AG04450 (cell line): ENCODE results near the gene TSPEAR. TPM values are rescaled to one million over a fixed set of nuclear protein-coding genes. Genes with fewer than 3 reads are reported as not detected.

Experiments used
- CTCF ChIA-PET: fragments of 300-600, 350-600 bp; formaldehyde crosslinking; extraction: SDS; loops from one replicate; lab custom pipeline; 2022; ENCODE audit warnings: antibody characterized with exemption, inconsistent platforms; lab: Charles Lee
- POLR2A ChIA-PET: fragments of 350-600 bp; formaldehyde crosslinking; extraction: SDS; loops from one replicate; lab custom pipeline; 2021; ENCODE audit warnings: antibody characterized with exemption, inconsistent platforms; lab: Yijun Ruan, JAX
- DNase-seq: peaks from one replicate; pipeline ENCODE4 v3.0.0-alpha.2; 2011; ENCODE audit warnings: low read depth, low spot score
- H3K27ac ChIP-seq: one replicate; pipeline ENCODE4 v1.5.1; 2012; ENCODE audit warnings: low read depth, low read length, control low read depth
- H3K27me3 ChIP-seq: one replicate; pipeline ENCODE4 v1.6.0; 2012; ENCODE audit warnings: low read length; ENCODE audit not compliant: control insufficient read depth, insufficient read depth
- H3K4me3 ChIP-seq: 2 replicates; pipeline ENCODE4 v1.5.1; 2011; ENCODE audit warnings: mild to moderate bottlenecking, low read depth, low read length, control low read depth
- H3K9me3 ChIP-seq: 2 replicates; pipeline ENCODE4 v1.5.1; 2012; ENCODE audit warnings: low read length; ENCODE audit not compliant: control insufficient read depth, insufficient read depth
- CTCF ChIP-seq: IDR thresholded peaks from 2 replicates; pipeline ENCODE4 v1.5.1; 2011; ENCODE audit warnings: low read depth, low read length, control low read depth, inconsistent platforms
- polyA plus RNA-seq: library from polyadenylated mRNA; depleted of rRNA; stranded (reverse); fragments of >200 nt; gene quantifications from 2 replicates; pipeline ENCODE4 v1.2.3, GENCODE V29; 2011

TSPEAR gene
- polyA plus RNA-seq, 1 experiment: not detected

GRCh38 chr21:44736291-44737004 lies 25.1 kb upstream of the TSPEAR start:
- no peak overlapping the region for H3K4me3 ChIP-seq
- peaks cover 42% of the 10 kb centered on the region for H3K9me3 ChIP-seq
- POLR2A ChIA-PET: no interaction called here
- DNase-seq: no peak
- CTCF ChIA-PET: no interaction called here
- peaks cover 12% of the 10 kb centered on the region for H3K27me3 ChIP-seq
- TF ChIP-seq CTCF: no peak
- no peak overlapping the region for H3K27ac ChIP-seq

GRCh38 chr21:44735821-44736220 lies 24.4 kb upstream of the TSPEAR start:
- H3K27ac ChIP-seq: no peak overlapping the region
- H3K27me3 ChIP-seq: peaks cover 13% of the 10 kb centered on the region
- DNase-seq: no peak
- ChIA-PET CTCF (no interaction called here), POLR2A (no interaction called here)
- no peak for TF ChIP-seq CTCF
- no peak overlapping the region for H3K4me3 ChIP-seq
- H3K9me3 ChIP-seq: peaks cover 42% of the 10 kb centered on the region

GRCh38 chr21:44734841-44735240 lies 23.5 kb upstream of the TSPEAR start:
- POLR2A ChIA-PET: no interaction called here
- no peak for DNase-seq

GRCh38 chr21:44734026-44734745 lies 22.8 kb upstream of the TSPEAR start:
- POLR2A ChIA-PET: no interaction called here
- Histone ChIP-seq H3K4me3 (no peak overlapping the region), H3K27ac (no peak overlapping the region), H3K27me3 (peaks cover 16% of the 10 kb centered on the region), H3K9me3 (peaks cover 41% of the 10 kb centered on the region)
- TF ChIP-seq CTCF: no peak
- CTCF ChIA-PET: no interaction called here
- no peak for DNase-seq

More at GRCh38 chr21:44734841-44735240, 23.5 kb upstream of the TSPEAR start:
- CTCF ChIA-PET: no interaction called here
- H3K27me3 ChIP-seq: peaks cover 16% of the 10 kb centered on the region
- no peak overlapping the region for H3K4me3 ChIP-seq
- no peak overlapping the region for H3K27ac ChIP-seq
- TF ChIP-seq CTCF: no peak
- peaks cover 42% of the 10 kb centered on the region for H3K9me3 ChIP-seq

GRCh38 chr21:44732956-44733355 lies 21.6 kb upstream of the TSPEAR start:
- H3K27ac ChIP-seq: no peak overlapping the region
- ChIA-PET POLR2A (no interaction called here), CTCF (no interaction called here)
- no peak for TF ChIP-seq CTCF
- no peak overlapping the region for H3K4me3 ChIP-seq
- peaks cover 16% of the 10 kb centered on the region for H3K27me3 ChIP-seq
- peaks cover 31% of the 10 kb centered on the region for H3K9me3 ChIP-seq
- no peak for DNase-seq
